Thyroid gland (tissue), 4 donors: ENCODE results near the gene FMO2. TPM values are rescaled to one million over a fixed set of nuclear protein-coding genes. Genes with fewer than 3 reads are reported as not detected.

ENCODE experiments used
- DNase-seq, 2 donors: peaks; one replicate each; pipeline ENCODE4 v3.0.0-alpha.2; 2019
- H3K27ac ChIP-seq, 3 donors: fragments of 200-600 bp; sonication (generic); 1 replicate in 2 of 3; 2 replicates in 1 of 3; pipeline ENCODE4 v1.5.1; 2016 to 2019; ENCODE audit warnings: mild to moderate bottlenecking in 1 of 3, moderate library complexity in 1 of 3
- H3K27me3 ChIP-seq: fragments of 200-600 bp; sonication (generic); one replicate; pipeline ENCODE4 v1.5.1; 2019
- H3K36me3 ChIP-seq, 2 donors: fragments of 200-600 bp; sonication (generic); one replicate each; pipeline ENCODE4 v1.5.1; 2016 to 2019
- H3K4me1 ChIP-seq, 2 donors: fragments of 200-600 bp; sonication (generic); one replicate each; pipeline ENCODE4 v1.5.1; 2017 to 2019
- H3K4me3 ChIP-seq, 3 donors: fragments of 200-600 bp; sonication (generic); replicated peaks in 1 of 3; 1 replicate in 2 of 3; 2 replicates in 1 of 3; pipeline ENCODE4 v1.5.1; 2016; ENCODE audit warnings: mild to moderate bottlenecking in 1 of 3
- H3K9me3 ChIP-seq: fragments of 200-600 bp; sonication (generic); one replicate; pipeline ENCODE4 v1.5.1; 2017
- CTCF ChIP-seq, 6 experiments: fragments of 200-600 bp in 3 of 6; fragments of 450-650 bp in 3 of 6; sonication (generic) in 3 of 6; IDR thresholded peaks; one replicate each; pipeline ENCODE4 v1.5.1; 2016 to 2019; ENCODE audit warnings: antibody characterized with exemption in 6 of 6, mild to moderate bottlenecking in 2 of 6, inconsistent platforms in 1 of 6, moderate library complexity in 1 of 6
- POLR2A ChIP-seq, 2 donors: fragments of 450-650 bp; IDR thresholded peaks; one replicate each; pipeline ENCODE4 v1.6.1; 2017; ENCODE audit warnings: antibody characterized with exemption in 2 of 2, mild to moderate bottlenecking in 2 of 2, moderate library complexity in 1 of 2
- WGBS, 2 donors: methylation state at CpG; one replicate each; pipeline ENCODE4 v1.1.5; 2017; 5-methylcytosine and 5-hydroxymethylcytosine counted together
- intact Hi-C: fragments of 100-400 bp; cut with DNase I; formaldehyde crosslinking; loops from one replicate; pipeline ENCODE4 v1.15.1; 2023
- total RNA-seq, 4 donors: library from RNA; depleted of rRNA; stranded (reverse); fragments of >200 nt; gene quantifications; one replicate each; pipeline ENCODE4 v1.2.3, GENCODE V29; 2016

FMO2 gene
- total RNA-seq, 4 donors from 2014 or later, result 13.8 to 128 (median 14.5) TPM

GRCh38 chr1:171204296-171204695, 19.2 kb downstream of the FMO2 start:
- WGBS, 2 donors, result 40 to 55% methylated on average over 5 of the region's 5 CpGs
- Histone ChIP-seq H3K9me3 (no peaks in the 10 kb centered on the region), H3K4me1 (no peaks in the 10 kb centered on the region), H3K36me3 (no peaks in the 10 kb centered on the region), H3K27me3 (no peaks in the 10 kb centered on the region), H3K27ac (no peak overlapping the region), H3K4me3 (no peak overlapping the region)
- no peak for TF ChIP-seq POLR2A (IDR thresholded peaks at IDR 0.05)
- TF ChIP-seq CTCF (IDR thresholded peaks at IDR 0.05), result no peak
- intact Hi-C loops, result no loop called here
- DNase-seq, result no peak

- no peak overlapping the region for H3K27ac ChIP-seq
- no peaks in the 10 kb centered on the region for H3K4me1 ChIP-seq
- H3K27me3 ChIP-seq, result no peaks in the 10 kb centered on the region
- no peak for DNase-seq
- H3K4me3 ChIP-seq, result no peak overlapping the region
- H3K36me3 ChIP-seq, result no peaks in the 10 kb centered on the region
- no peak for TF ChIP-seq CTCF (IDR thresholded peaks at IDR 0.05)
- TF ChIP-seq POLR2A (IDR thresholded peaks at IDR 0.05), result no peak
- intact Hi-C loops, result no loop called here
- WGBS, 2 donors, result 79 to 80% methylated on average over 3 of the region's 3 CpGs
- H3K9me3 ChIP-seq, result no peaks in the 10 kb centered on the region
Observed at GRCh38 chr1:171206204-171206977, 21.3 kb downstream of the FMO2 start.

- no peak overlapping the region for H3K27ac ChIP-seq
- H3K4me3 ChIP-seq, result no peak overlapping the region
- peak in 1 of 2 donors; percentile 7 for DNase-seq
- no peak for TF ChIP-seq CTCF (IDR thresholded peaks at IDR 0.05)
- no peak for TF ChIP-seq POLR2A (IDR thresholded peaks at IDR 0.05)
- H3K9me3 ChIP-seq, result no peaks in the 10 kb centered on the region
- no peaks in the 10 kb centered on the region for H3K27me3 ChIP-seq
- intact Hi-C loops, result no loop called here
- H3K4me1 ChIP-seq, result no peaks in the 10 kb centered on the region
- no peaks in the 10 kb centered on the region for H3K36me3 ChIP-seq
- 65 to 93% methylated on average over 1 of the region's 1 CpG for WGBS, 2 donors
Observed at GRCh38 chr1:171206978-171207355, 21.9 kb downstream of the FMO2 start.

GRCh38 chr1:171207377-171207776, 22.3 kb downstream of the FMO2 start:
- no peak for DNase-seq
- no peak overlapping the region for H3K4me3 ChIP-seq
- H3K27ac ChIP-seq, result no peak overlapping the region
- H3K36me3 ChIP-seq, result no peaks in the 10 kb centered on the region
- intact Hi-C loops, result no loop called here
- no peaks in the 10 kb centered on the region for H3K27me3 ChIP-seq
- no peaks in the 10 kb centered on the region for H3K9me3 ChIP-seq
- H3K4me1 ChIP-seq, result no peaks in the 10 kb centered on the region
- WGBS, 2 donors, result 71 to 89% methylated on average over 2 of the region's 2 CpGs
- TF ChIP-seq POLR2A (IDR thresholded peaks at IDR 0.05), result no peak
- TF ChIP-seq CTCF (IDR thresholded peaks at IDR 0.05), result no peak

- H3K4me3 ChIP-seq, result no peak overlapping the region
- no peak overlapping the region for H3K27ac ChIP-seq
- no peaks in the 10 kb centered on the region for H3K27me3 ChIP-seq
- intact Hi-C loops, result no loop called here
- H3K4me1 ChIP-seq, result no peaks in the 10 kb centered on the region
- TF ChIP-seq POLR2A (IDR thresholded peaks at IDR 0.05), result no peak
- TF ChIP-seq CTCF (IDR thresholded peaks at IDR 0.05), result no peak
- H3K9me3 ChIP-seq, result no peaks in the 10 kb centered on the region
- 63 to 65% methylated on average over 1 of the region's 1 CpG for WGBS, 2 donors
- DNase-seq, result no peak
- H3K36me3 ChIP-seq, result no peaks in the 10 kb centered on the region
Observed at GRCh38 chr1:171210355-171210754, 25.3 kb downstream of the FMO2 start.
